Measurements from ENCODE around the gene FCGR3A.
"Not testable (repeated sequence)": the region's sequence is repeated elsewhere in the genome, so short reads cannot be mapped to it uniquely, and the experiment has no call there.

The FCGR3A gene

GRCh38 chr1:161529463-161530104, 20.0 kb downstream of the FCGR3A start:
- not testable (repeated sequence) for H3K36me3 ChIP-seq, H3K9ac ChIP-seq, H3K9me3 ChIP-seq, H4K20me1 ChIP-seq, H3K27ac ChIP-seq
- H3K4me3 ChIP-seq = peak overlapping the region; percentile 73
- H3K27me3 ChIP-seq = peaks cover 11% of the 10 kb centered on the region
- peak overlapping the region; percentile 66 for H3K4me2 ChIP-seq
- H3K4me1 ChIP-seq = peaks cover 18% of the 10 kb centered on the region

GRCh38 chr1:161528550-161528949, 21.1 kb downstream of the FCGR3A start:
- H3K36me3 ChIP-seq, H3K4me3 ChIP-seq, H3K9ac ChIP-seq, H3K4me2 ChIP-seq, H4K20me1 ChIP-seq, H3K9me3 ChIP-seq, H3K27ac ChIP-seq: not testable (repeated sequence)
- peaks cover 18% of the 10 kb centered on the region for H3K4me1 ChIP-seq
- H3K27me3 ChIP-seq = peaks cover 11% of the 10 kb centered on the region

GRCh38 chr1:161525918-161526317, 23.7 kb downstream of the FCGR3A start:
- H3K27ac ChIP-seq, H3K4me1 ChIP-seq, H3K4me3 ChIP-seq, H3K9ac ChIP-seq, H3K9me3 ChIP-seq, H3K36me3 ChIP-seq, H4K20me1 ChIP-seq, H3K4me2 ChIP-seq: not testable (repeated sequence)
- peaks cover 11% of the 10 kb centered on the region for H3K27me3 ChIP-seq

- H3K9ac ChIP-seq, H3K4me1 ChIP-seq, H3K27ac ChIP-seq, H3K9me3 ChIP-seq, H3K36me3 ChIP-seq, H3K4me3 ChIP-seq, H4K20me1 ChIP-seq: not testable (repeated sequence)
- H3K4me2 ChIP-seq = peak overlapping the region; percentile 73
- peaks cover 11% of the 10 kb centered on the region for H3K27me3 ChIP-seq
Measured at GRCh38 chr1:161525321-161525720, 24.3 kb downstream of the FCGR3A start.

- H3K27ac ChIP-seq, H3K9me3 ChIP-seq, H3K9ac ChIP-seq, H4K20me1 ChIP-seq, H3K36me3 ChIP-seq, H3K4me1 ChIP-seq: not testable (repeated sequence)
- Histone ChIP-seq H3K4me2 (peak overlapping the region; percentile 73), H3K27me3 (peaks cover 11% of the 10 kb centered on the region), H3K4me3 (peak overlapping the region; percentile 79)
Measured at GRCh38 chr1:161524742-161525291, 24.8 kb downstream of the FCGR3A start.

GRCh38 chr1:161523817-161524741, 25.5 kb downstream of the FCGR3A start, which contains the start of gene HSPA6:
Gene HSPA6 (plus strand): TSS chr1:161524540. CDS start chr1:161524659, 119 bp downstream.
- not testable (repeated sequence) for H3K9me3 ChIP-seq, H4K20me1 ChIP-seq, H3K4me1 ChIP-seq, H3K36me3 ChIP-seq
- peak within 1 kb of the TSS; percentile 79 for H3K4me3 ChIP-seq
- peaks cover 11% of the 10 kb centered on the region for H3K27me3 ChIP-seq
- peak within 1 kb of the TSS; percentile 73 for H3K4me2 ChIP-seq
- peak within 1 kb of the TSS; percentile 55; the same call in 1 of the 2 replicates for H3K27ac ChIP-seq
- H3K9ac ChIP-seq = peak within 1 kb of the TSS; percentile 81

GRCh38 chr1:161523041-161523816, 26.4 kb downstream of the FCGR3A start:
- Histone ChIP-seq H3K4me3 (peak overlapping the region; percentile 79), H3K27me3 (peaks cover 11% of the 10 kb centered on the region), H3K4me2 (0 out of 2 replicates have a peak overlapping the region, but pooled peaks have one; percentile 66)
- not testable (repeated sequence) for H3K27ac ChIP-seq, H4K20me1 ChIP-seq, H3K36me3 ChIP-seq, H3K9me3 ChIP-seq, H3K9ac ChIP-seq, H3K4me1 ChIP-seq

- H3K9ac ChIP-seq, H3K27me3 ChIP-seq, H3K4me1 ChIP-seq, H3K4me2 ChIP-seq, H3K36me3 ChIP-seq, H4K20me1 ChIP-seq, H3K27ac ChIP-seq, H3K4me3 ChIP-seq, H3K9me3 ChIP-seq: not testable (repeated sequence)
Measured at GRCh38 chr1:161513953-161514352, 35.7 kb downstream of the FCGR3A start.

GRCh38 chr1:161513448-161513780, 36.2 kb downstream of the FCGR3A start:
- H3K27ac ChIP-seq, H4K20me1 ChIP-seq, H3K27me3 ChIP-seq, H3K9ac ChIP-seq, H3K9me3 ChIP-seq, H3K36me3 ChIP-seq, H3K4me3 ChIP-seq, H3K4me1 ChIP-seq, H3K4me2 ChIP-seq: not testable (repeated sequence)

GRCh38 chr1:161512636-161513447, 36.8 kb downstream of the FCGR3A start:
- H4K20me1 ChIP-seq = not testable (repeated sequence)

More at GRCh38 chr1:161512636-161513447, 36.8 kb downstream of the FCGR3A start:
- H3K4me2 ChIP-seq, H3K4me3 ChIP-seq, H3K27ac ChIP-seq, H3K4me1 ChIP-seq, H3K36me3 ChIP-seq, H3K27me3 ChIP-seq, H3K9ac ChIP-seq, H3K9me3 ChIP-seq: not testable (repeated sequence)
